K562 (cell line): Measurements from ENCODE around the gene COL5A3. TPM values are rescaled to one million over a fixed set of nuclear protein-coding genes. Genes with fewer than 3 reads are reported as not detected.
A peak's percentile ranks its signal among the peaks of the same experiment; 100 is the strongest.

Experiments
- BCOR ChIP-seq: fragments of 450-650 bp; IDR thresholded peaks from 2 replicates; pipeline ENCODE4 v1.6.1; 2016
- CBFB ChIP-seq: sonication (generic); formaldehyde crosslinking; IDR thresholded peaks from 2 replicates; pipeline ENCODE4 v1.4.0; 2020; ENCODE audit warnings: mild to moderate bottlenecking, missing genetic modification reagents
- CHD2 ChIP-seq: IDR thresholded peaks from 2 replicates; pipeline ENCODE4 v1.6.1; 2011; ENCODE audit warnings: low read depth, low read length
- COPS2 ChIP-seq: fragments of 450-650 bp; conservative IDR thresholded peaks from 2 replicates; pipeline ENCODE4 v1.6.1; 2016; ENCODE audit warnings: mild to moderate bottlenecking, moderate library complexity
- DPF2 ChIP-seq: fragments of 450-650 bp; IDR thresholded peaks from 2 replicates; pipeline ENCODE4 v1.6.1; 2016
- FUS ChIP-seq: fragments of 200-400 bp; formaldehyde crosslinking; optimal IDR thresholded peaks from 2 replicates; pipeline ENCODE3; 2017; ENCODE audit warnings: low read depth, low read length
- GATAD2A ChIP-seq: fragments of 450-650 bp; IDR thresholded peaks from 2 replicates; pipeline ENCODE4 v1.6.1; 2017
- JUNB ChIP-seq: fragments of 450-650 bp; formaldehyde crosslinking; conservative IDR thresholded peaks from 2 replicates; pipeline ENCODE4 v1.4.0; 2020; ENCODE audit warnings: mild to moderate bottlenecking
- KLF13 ChIP-seq: fragments of 450-650 bp; IDR thresholded peaks from 2 replicates; pipeline ENCODE4 v1.6.1; 2016; ENCODE audit warnings: missing genetic modification characterization, low read depth, mild to moderate bottlenecking, missing compliant biosample characterization, moderate library complexity, borderline replicate concordance
- MYNN ChIP-seq, 2 experiments: sonication (generic); formaldehyde crosslinking in 1 of 2; IDR thresholded peaks; 2 replicates each; pipeline versions ENCODE4 v1.5.0 to v1.6.1; 2016 to 2020; ENCODE audit warnings: antibody characterized with exemption in 1 of 2, missing genetic modification reagents in 1 of 2
- NCOA1 ChIP-seq: fragments of 450-650 bp; IDR thresholded peaks from 2 replicates; pipeline ENCODE4 v1.6.1; 2016; ENCODE audit warnings: low read depth
- PHB ChIP-seq: fragments of 250-450 bp; sonication (Bioruptor Pico); IDR thresholded peaks from 2 replicates; pipeline ENCODE4 v1.5.0; 2021
- RBFOX2 ChIP-seq: fragments of 200-400 bp; formaldehyde crosslinking; IDR thresholded peaks from 2 replicates; pipeline ENCODE4 v1.6.1; 2017; ENCODE audit warnings: low read depth, mild to moderate bottlenecking, low read length, moderate library complexity
- RBM14 ChIP-seq: fragments of 200-400 bp; formaldehyde crosslinking; IDR thresholded peaks from 2 replicates; pipeline ENCODE4 v1.6.1; 2018; ENCODE audit warnings: low read depth, mild to moderate bottlenecking, low read length, moderate library complexity, borderline replicate concordance; ENCODE audit not compliant: insufficient read depth
- SMARCA5 ChIP-seq: fragments of 450-650 bp; IDR thresholded peaks from 2 replicates; pipeline ENCODE4 v1.6.1; 2016
- SRSF1 ChIP-seq: fragments of 200-400 bp; formaldehyde crosslinking; IDR thresholded peaks from 2 replicates; pipeline ENCODE4 v1.6.1; 2017; ENCODE audit warnings: mild to moderate bottlenecking, low read depth, low read length, moderate library complexity
- TCF3 ChIP-seq: sonication (generic); formaldehyde crosslinking; IDR thresholded peaks from 2 replicates; pipeline ENCODE4 v1.4.0; 2020; ENCODE audit warnings: mild to moderate bottlenecking, missing genetic modification reagents
- TOE1 ChIP-seq, 2 experiments: fragments of 450-650 bp in 1 of 2; sonication (generic) in 1 of 2; formaldehyde crosslinking in 1 of 2; IDR thresholded peaks; 2 replicates each; pipeline versions ENCODE4 v1.7.1 to v1.8.0; 2016 to 2022; ENCODE audit warnings: borderline replicate concordance in 2 of 2, mild to moderate bottlenecking in 2 of 2, antibody characterized with exemption in 1 of 2, inconsistent platforms in 1 of 2, low read depth in 1 of 2, missing genetic modification reagents in 1 of 2, moderate library complexity in 1 of 2
- ZBTB7A ChIP-seq: IDR thresholded peaks from 2 replicates; pipeline ENCODE4 v1.6.1; 2011; ENCODE audit warnings: low read depth, mild to moderate bottlenecking, low read length, moderate library complexity, borderline replicate concordance; ENCODE audit not compliant: control insufficient read depth
- ZNF586 ChIP-seq: fragments of 450-650 bp; formaldehyde crosslinking; conservative IDR thresholded peaks from 2 replicates; pipeline ENCODE4 v1.4.0; 2020; ENCODE audit warnings: mild to moderate bottlenecking, moderate library complexity
- ZNF830 ChIP-seq: fragments of 250-450 bp; sonication (Bioruptor Pico); IDR thresholded peaks from 2 replicates; pipeline ENCODE4 v1.5.0; 2021; ENCODE audit warnings: mild to moderate bottlenecking
- polyA plus RNA-seq, 8 experiments: library from polyadenylated mRNA; depleted of rRNA in 4 of 8; stranded (reverse) in 5 of 8; unstranded in 3 of 8; fragments of >200 nt; fragmentation: Nextera tagmentation in 2 of 8; fragmentation: Illumina TruSeq in 1 of 8; extraction: Ambion mirVana in 2 of 8; extraction: Trizol in 1 of 8; gene quantifications; 2 replicates each; pipeline versions ENCODE4 v1.2.1 to v1.2.3, GENCODE V29; 2011 to 2014; ENCODE audit warnings: inconsistent platforms in 1 of 8, missing spikeins in 1 of 8
- total RNA-seq, 7 experiments: library from RNA; depleted of rRNA in 6 of 7; stranded (reverse); fragments of >200 nt in 6 of 7; fragmentation: Illumina TruSeq in 2 of 7; extraction: Trizol in 2 of 7; gene quantifications; 2 replicates each; pipeline versions ENCODE4 v1.2.1 to v1.2.3, GENCODE V29; 2011 to 2021; ENCODE audit warnings: low replicate concordance in 1 of 7
- TF ChIP-seq, protein P1 (sequence below): fragments of 450-650 bp; formaldehyde crosslinking; IDR thresholded peaks from 2 replicates; pipeline ENCODE4 v1.4.0; 2020; ENCODE audit warnings: mild to moderate bottlenecking, mixed read lengths
- TF ChIP-seq, protein P2 (sequence below): fragments of 450-650 bp; IDR thresholded peaks from 2 replicates; pipeline ENCODE4 v1.6.1; 2018; ENCODE audit warnings: mild to moderate bottlenecking, low read depth; ENCODE audit not compliant: partially characterized antibody
- TF ChIP-seq, protein P3 (sequence below): fragments of 250-450 bp; sonication (Bioruptor Pico); IDR thresholded peaks from 2 replicates; pipeline ENCODE4 v1.8.0; 2022; ENCODE audit warnings: moderate library complexity, mild to moderate bottlenecking, inconsistent platforms

Gene COL5A3
- total and polyA plus RNA-seq, 9 of the 15 experiments (the other 6 are each of a cell fraction or from before 2014, with no cell fraction given), result 0.01 to 0.02 TPM; not detected in 7

DNA sequence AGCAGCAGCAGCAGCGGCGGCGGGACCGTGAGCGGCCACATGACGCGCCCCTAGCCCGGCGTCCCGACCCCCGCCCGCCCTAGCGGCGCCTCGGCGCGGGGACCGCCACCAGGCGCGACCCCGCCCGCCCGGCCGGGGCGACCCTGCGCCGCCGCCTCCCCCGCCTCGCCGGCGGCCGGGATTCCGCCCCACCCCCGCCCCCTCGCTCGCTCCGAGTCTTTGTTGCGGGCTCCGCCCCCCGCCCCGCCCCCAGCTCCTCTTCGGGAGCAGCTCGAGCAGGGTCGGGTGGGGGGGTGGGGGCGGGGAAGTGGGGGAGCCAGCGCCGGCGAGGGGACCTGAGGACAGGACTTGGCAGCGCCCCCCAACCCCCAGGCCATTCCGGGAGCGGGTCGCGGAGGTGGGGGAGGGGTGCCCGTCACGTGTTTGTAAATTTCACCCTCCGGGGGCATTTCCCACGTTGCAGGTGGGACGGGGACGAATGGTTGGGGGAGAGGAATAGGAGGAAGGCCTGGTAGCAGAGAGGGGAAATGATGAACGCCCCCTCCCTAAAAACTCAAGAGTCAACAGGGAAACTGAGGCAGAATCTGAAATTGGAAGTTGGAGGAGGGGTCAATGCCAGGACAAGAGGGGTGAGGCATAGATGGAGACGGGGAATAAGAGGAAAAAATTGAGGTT lies 73.8 kb downstream of the COL5A3 start, which contains the start of gene OLFM2 (continued):
- TF ChIP-seq, protein P1, sequence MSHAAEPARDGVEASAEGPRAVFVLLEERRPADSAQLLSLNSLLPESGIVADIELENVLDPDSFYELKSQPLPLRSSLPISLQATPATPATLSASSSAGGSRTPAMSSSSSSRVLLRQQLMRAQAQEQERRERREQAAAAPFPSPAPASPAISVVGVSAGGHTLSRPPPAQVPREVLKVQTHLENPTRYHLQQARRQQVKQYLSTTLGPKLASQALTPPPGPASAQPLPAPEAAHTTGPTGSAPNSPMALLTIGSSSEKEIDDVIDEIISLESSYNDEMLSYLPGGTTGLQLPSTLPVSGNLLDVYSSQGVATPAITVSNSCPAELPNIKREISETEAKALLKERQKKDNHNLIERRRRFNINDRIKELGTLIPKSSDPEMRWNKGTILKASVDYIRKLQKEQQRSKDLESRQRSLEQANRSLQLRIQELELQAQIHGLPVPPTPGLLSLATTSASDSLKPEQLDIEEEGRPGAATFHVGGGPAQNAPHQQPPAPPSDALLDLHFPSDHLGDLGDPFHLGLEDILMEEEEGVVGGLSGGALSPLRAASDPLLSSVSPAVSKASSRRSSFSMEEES (CRISPR knock-in tag), result no peak
- TF ChIP-seq DPF2 (no peak), JUNB (CRISPR knock-in tag) (no peak), NCOA1 (no peak), MYNN (IDR thresholded peaks at IDR 0.05) (no peak), MYNN (CRISPR knock-in tag; IDR thresholded peaks at IDR 0.05) (no peak), CHD2 (no peak), PHB (CRISPR knock-in tag) (no peak), ZBTB7A (peak; percentile 55; the same call in 1 of the 2 replicates), COPS2 (no peak), CBFB (no peak), KLF13 (tag) (no peak), FUS (no peak), RBM14 (no peak), GATAD2A (no peak), BCOR (peak; percentile 60; the same call in 1 of the 2 replicates), ZNF586 (CRISPR knock-in tag) (no peak), ZNF830 (CRISPR knock-in tag) (no peak), TCF3 (no peak), SMARCA5 (no peak), TOE1 (IDR thresholded peaks at IDR 0.05; ENCODE audit: borderline replicate concordance) (no peak), TOE1 (CRISPR knock-in tag; IDR thresholded peaks at IDR 0.05; ENCODE audit: borderline replicate concordance, low read depth) (no peak), RBFOX2 (no peak), SRSF1 (no peak)
- TF ChIP-seq, protein P2, sequence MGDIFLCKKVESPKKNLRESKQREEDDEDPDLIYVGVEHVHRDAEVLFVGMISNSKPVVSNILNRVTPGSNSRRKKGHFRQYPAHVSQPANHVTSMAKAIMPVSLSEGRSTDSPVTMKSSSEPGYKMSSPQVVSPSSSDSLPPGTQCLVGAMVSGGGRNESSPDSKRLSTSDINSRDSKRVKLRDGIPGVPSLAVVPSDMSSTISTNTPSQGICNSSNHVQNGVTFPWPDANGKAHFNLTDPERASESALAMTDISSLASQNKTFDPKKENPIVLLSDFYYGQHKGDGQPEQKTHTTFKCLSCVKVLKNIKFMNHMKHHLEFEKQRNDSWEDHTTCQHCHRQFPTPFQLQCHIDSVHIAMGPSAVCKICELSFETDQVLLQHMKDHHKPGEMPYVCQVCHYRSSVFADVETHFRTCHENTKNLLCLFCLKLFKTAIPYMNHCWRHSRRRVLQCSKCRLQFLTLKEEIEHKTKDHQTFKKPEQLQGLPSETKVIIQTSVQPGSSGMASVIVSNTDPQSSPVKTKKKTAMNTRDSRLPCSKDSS, result no peak
- TF ChIP-seq, protein P3, sequence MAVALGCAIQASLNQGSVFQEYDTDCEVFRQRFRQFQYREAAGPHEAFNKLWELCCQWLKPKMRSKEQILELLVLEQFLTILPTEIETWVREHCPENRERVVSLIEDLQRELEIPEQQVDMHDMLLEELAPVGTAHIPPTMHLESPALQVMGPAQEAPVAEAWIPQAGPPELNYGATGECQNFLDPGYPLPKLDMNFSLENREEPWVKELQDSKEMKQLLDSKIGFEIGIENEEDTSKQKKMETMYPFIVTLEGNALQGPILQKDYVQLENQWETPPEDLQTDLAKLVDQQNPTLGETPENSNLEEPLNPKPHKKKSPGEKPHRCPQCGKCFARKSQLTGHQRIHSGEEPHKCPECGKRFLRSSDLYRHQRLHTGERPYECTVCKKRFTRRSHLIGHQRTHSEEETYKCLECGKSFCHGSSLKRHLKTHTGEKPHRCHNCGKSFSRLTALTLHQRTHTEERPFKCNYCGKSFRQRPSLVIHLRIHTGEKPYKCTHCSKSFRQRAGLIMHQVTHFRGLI (CRISPR knock-in tag), result no peak
